Endothelial cell of umbilical vein (primary cell): ENCODE data around the gene OAS3.

Experiments used
- CTCF ChIP-seq, 2 donors: IDR thresholded peaks; 1 replicate in 1 of 2; 2 replicates in 1 of 2; pipeline ENCODE4 v1.5.1; 2011; ENCODE audit warnings: low read length in 2 of 2, mild to moderate bottlenecking in 2 of 2, moderate library complexity in 2 of 2, control low read depth in 1 of 2, inconsistent platforms in 1 of 2, low read depth in 1 of 2; ENCODE audit not compliant: insufficient read depth in 1 of 2; ENCODE audit errors: extremely low read depth in 1 of 2
- EZH2 ChIP-seq: IDR thresholded peaks from 2 replicates; pipeline ENCODE4 v1.6.1; 2012; ENCODE audit warnings: borderline replicate concordance, low read depth, mild to moderate bottlenecking, moderate library complexity, low read length, inconsistent platforms; ENCODE audit not compliant: severe bottlenecking
- FOS ChIP-seq: IDR thresholded peaks from 2 replicates; pipeline ENCODE4 v1.6.1; 2011; ENCODE audit warnings: mild to moderate bottlenecking, low read length, moderate library complexity, borderline replicate concordance; ENCODE audit not compliant: insufficient read depth
- GATA2 ChIP-seq: IDR thresholded peaks from 2 replicates; pipeline ENCODE4 v1.7.0; 2011; ENCODE audit warnings: low read depth, mild to moderate bottlenecking, moderate library complexity, mixed read lengths, low read length; ENCODE audit not compliant: insufficient read length, insufficient read depth
- JUN ChIP-seq: IDR thresholded peaks from 2 replicates; pipeline ENCODE4 v1.6.1; 2011; ENCODE audit warnings: borderline replicate concordance, low read depth; ENCODE audit not compliant: insufficient read length, insufficient read depth
- MAX ChIP-seq: IDR thresholded peaks from 2 replicates; pipeline ENCODE4 v1.6.1; 2011; ENCODE audit not compliant: insufficient read depth, insufficient read length
- MYC ChIP-seq: IDR thresholded peaks from one replicate; pipeline ENCODE4 v1.6.1; 2011; ENCODE audit warnings: mild to moderate bottlenecking, low read depth, low read length
- POLR2A ChIP-seq: IDR thresholded peaks from 2 replicates; pipeline ENCODE4 v1.6.1; 2012; ENCODE audit warnings: low read depth, mild to moderate bottlenecking, control low read depth, low read length
- POLR2AphosphoS5 ChIP-seq: IDR thresholded peaks from 2 replicates; pipeline ENCODE4 v1.6.1; 2012; ENCODE audit warnings: low read depth, mild to moderate bottlenecking, control low read depth, low read length, moderate library complexity; ENCODE audit not compliant: insufficient read depth

- no peak for TF ChIP-seq CTCF (IDR thresholded peaks at IDR 0.05; ENCODE audit: extremely low read depth in 1 of 2, insufficient read depth in 1 of 2, low read depth in 1 of 2, low read length in 2 of 2)
- TF ChIP-seq FOS = no peak
- TF ChIP-seq POLR2A = no peak
- TF ChIP-seq GATA2 = no peak
- no peak for TF ChIP-seq MAX
- TF ChIP-seq JUN = no peak
- no peak for TF ChIP-seq POLR2AphosphoS5
- no peak for TF ChIP-seq EZH2
- TF ChIP-seq MYC = no peak
Measured at GRCh38 chr12:112928978-112929377, 9.3 kb upstream of the OAS3 start.
